Measurements from ENCODE around the gene GINS1.

The GINS1 gene

DNA sequence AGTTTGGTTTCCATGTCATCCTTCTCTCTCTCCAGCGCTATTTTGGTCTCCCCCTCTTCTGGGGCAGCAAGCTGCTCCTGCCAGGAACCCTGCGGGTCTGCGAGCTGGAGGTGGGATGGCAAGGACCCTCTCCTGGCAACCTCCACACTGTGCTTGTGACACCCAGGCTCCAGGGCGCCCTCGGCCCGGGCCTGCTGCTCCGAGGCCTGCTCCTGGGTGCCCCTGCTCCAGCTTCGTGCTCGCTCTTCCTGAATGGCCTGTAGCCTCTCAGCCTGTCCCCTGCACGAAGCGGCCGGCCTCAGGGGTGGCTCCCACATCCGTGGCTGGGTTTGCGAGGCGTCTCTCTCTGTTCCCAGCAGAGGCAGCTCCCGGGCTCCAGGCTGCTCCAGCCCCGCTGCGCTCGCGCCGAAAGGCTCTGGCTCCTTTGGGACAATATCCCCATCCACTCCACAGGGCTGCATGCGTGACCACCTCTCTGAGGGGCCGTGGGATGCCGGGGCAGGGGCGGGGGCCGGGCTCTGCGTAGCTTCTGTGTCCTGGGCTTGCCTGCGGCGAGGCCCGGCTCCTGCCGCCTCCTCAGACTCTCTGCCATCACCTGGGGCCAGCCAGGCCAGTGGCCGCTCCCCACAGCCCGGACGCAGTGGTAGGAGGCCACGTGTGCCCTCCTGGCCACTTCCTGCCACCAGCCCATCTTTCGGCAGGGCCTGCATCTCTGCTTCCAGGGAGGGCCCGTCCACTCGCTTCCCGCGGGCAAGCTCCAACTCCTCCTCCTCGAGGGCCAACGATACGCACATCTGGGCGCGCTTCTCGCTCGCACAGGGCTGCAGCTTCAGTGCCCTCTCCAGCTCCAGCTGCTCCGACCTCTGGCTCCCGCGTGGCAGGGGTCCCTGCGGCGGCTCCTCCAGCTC, 68.9 kb downstream of the GINS1 start:
- no peak for DNase-seq (ENCODE audit: low read depth in 1 of 2, low spot score in 1 of 2)

- DNase-seq (ENCODE audit: low read depth in 1 of 2, low spot score in 1 of 2), result no peak
Measured at GRCh38 chr20:25477014-25477882, 69.8 kb downstream of the GINS1 start.

- DNase-seq (ENCODE audit: low read depth in 1 of 2, low spot score in 1 of 2), result no peak
Measured at GRCh38 chr20:25478889-25479568, 71.6 kb downstream of the GINS1 start.

GRCh38 chr20:25479638-25480037, 72.2 kb downstream of the GINS1 start:
- no peak for DNase-seq (ENCODE audit: low read depth in 1 of 2, low spot score in 1 of 2)

DNA sequence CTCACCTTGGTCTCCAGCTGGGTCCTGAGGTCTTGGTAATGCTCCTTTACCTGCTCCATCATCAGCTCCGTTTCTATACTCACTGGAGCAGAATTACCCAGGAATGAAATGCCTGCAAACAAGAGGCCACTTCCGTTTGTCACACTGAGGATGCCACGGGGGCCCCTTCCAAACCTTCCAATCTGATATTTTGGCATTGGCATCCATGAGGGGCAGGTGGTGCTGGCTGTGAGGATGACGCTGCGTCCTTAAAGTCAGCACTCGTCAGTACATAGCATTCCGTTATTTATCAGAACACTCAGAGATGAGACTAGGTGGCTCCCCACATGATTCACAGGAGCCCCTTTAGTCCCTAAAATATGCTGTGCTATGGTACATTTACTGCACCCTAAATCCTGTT, 72.7 kb downstream of the GINS1 start:
- DNase-seq (ENCODE audit: low read depth in 1 of 2, low spot score in 1 of 2), result no peak

- no peak for DNase-seq (ENCODE audit: low read depth in 1 of 2, low spot score in 1 of 2)
Measured at GRCh38 chr20:25480797-25481196, 73.3 kb downstream of the GINS1 start.

DNA sequence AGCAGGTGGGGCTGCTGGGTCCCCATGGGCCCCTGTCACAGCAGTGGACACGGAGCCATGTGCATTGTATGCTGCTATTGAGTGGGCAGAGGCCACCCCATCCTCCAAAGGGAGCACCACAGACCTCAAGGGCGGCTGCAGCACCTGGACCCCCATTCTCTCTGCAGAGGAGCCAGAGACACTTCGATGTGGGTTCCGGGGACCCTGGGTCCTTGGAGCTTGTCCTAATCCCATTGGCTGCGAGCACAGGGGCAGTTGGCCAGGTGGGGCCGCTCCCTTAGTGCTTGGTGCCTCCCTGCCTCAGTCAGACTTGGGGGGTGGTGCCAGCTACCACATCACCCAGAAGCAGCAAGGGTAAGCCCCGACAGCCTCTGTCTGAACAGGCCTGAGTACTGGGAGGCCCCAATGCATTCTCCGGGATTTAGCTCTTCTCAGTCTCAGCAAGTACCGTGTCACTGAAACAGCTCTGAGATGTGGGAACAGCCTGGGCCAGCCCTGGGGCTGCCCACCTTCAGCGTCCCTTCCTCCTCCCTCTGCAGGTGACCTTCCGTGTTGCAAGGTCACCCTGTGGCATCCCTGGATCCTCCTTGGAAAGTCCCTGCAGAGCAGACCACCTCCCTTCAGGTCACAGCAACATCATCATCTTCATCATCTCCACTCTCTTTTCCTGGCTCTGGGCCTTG, 73.9 kb downstream of the GINS1 start:
- DNase-seq (ENCODE audit: low read depth in 1 of 2, low spot score in 1 of 2), result no peak

GRCh38 chr20:25481918-25482253, 74.4 kb downstream of the GINS1 start:
- DNase-seq (ENCODE audit: low read depth in 1 of 2, low spot score in 1 of 2), result no peak

DNA sequence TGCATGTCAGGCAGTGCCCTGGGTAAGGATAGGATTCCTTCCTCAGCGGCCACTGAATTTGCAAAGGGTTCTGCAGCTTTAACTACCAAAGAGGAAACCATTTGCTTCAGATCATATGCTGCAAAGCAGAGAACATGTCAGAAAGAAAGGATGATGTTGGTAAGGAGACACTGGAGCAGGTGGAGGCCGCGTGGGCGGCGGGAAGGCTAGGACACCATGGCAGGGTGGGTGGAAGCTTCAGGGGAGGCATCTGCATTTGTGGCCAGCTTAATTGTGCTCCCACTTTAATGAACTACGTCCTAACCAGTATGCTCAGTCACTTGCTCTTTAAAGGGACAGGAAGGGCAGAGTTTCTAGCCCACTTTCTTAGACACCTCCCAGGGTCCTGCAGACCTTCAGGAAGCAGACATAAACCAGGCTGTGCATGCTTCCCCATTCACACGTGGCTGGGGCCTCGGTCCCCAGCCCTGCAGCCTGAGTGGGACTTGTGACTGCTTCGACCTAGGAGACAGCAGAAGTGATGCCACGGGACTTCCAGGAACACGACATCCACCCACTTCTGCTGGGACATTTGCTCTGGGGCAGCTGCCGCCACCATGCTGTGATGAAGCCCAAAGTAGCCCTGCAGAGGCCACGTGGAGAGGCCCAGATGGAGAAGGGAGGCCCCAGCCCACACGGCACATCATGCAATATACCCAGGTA, 76.1 kb downstream of the GINS1 start:
- no peak for DNase-seq (ENCODE audit: low read depth in 1 of 2, low spot score in 1 of 2)

DNA sequence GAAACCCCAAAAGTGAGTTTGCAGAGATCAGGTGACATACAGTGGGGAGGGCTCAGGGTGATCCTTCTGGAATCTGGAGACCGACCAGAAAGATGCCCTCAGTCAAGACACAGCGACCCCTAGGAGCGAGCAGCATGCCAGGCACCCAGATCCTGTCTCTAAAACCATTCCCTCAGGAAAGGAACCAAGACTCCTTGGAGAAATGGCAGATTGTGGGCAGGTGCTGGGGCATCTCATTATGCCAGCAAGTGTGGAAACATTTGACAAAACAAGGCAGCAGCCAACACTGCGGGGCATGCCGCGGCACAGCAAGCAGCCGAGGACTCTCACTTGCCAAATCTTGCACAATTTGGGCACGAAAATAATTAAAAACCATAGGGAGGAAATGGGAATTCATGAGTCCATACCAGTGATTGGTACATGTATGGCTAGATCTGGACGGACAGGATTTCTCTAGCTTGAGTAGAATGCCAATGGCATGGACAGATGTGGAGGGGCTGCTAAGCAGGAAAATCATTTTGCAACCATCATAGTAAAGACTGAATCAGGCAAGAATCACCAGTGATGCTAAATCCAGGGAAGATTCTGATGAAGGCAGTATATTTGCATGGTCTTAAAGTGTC, 76.9 kb downstream of the GINS1 start:
- DNase-seq (ENCODE audit: low read depth in 1 of 2, low spot score in 1 of 2), result no peak

GRCh38 chr20:25484911-25485511, 77.5 kb downstream of the GINS1 start:
- DNase-seq (ENCODE audit: low read depth in 1 of 2, low spot score in 1 of 2), result no peak

GRCh38 chr20:25485872-25486271, 78.4 kb downstream of the GINS1 start:
- no peak for DNase-seq (ENCODE audit: low read depth in 1 of 2, low spot score in 1 of 2)

GRCh38 chr20:25486377-25486776, 78.9 kb downstream of the GINS1 start:
- no peak for DNase-seq (ENCODE audit: low read depth in 1 of 2, low spot score in 1 of 2)

- DNase-seq (ENCODE audit: low read depth in 1 of 2, low spot score in 1 of 2), result no peak
Measured at GRCh38 chr20:25487306-25487705, 79.8 kb downstream of the GINS1 start.

- no peak for DNase-seq (ENCODE audit: low read depth in 1 of 2, low spot score in 1 of 2)
Measured at GRCh38 chr20:25487975-25488374, 80.5 kb downstream of the GINS1 start.

DNA sequence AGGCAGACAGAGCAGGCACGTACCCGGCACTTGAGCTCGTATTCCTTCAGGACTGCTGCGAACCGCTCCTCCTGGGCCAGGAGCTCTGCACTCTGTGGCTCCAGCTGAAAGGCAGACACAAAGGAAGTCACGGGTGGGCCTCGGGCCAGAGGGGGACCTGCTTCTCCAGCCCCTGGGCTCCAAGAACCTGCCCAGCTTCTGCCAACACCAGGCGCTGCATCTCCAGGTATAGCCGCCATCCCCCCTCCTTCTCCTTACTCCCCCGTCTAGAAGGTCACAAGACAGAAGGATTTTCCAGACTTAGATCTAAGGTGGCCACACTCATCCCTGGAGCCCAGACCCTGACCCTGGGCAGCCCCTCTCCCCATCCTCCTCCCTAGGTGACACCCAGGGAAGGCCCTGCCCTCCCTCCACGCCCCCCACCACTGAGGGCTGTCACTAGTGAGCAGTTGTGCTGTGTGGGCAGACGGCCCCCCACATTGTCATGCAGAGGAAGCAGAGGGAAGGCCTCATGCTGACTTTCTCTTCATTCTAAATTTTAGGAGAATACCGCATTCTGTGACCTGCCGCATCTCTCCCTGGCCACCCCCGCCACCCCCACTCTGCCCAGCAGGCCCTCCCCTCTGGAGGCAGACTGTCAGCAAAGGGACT, 81.9 kb downstream of the GINS1 start:
- no peak for DNase-seq (ENCODE audit: low read depth in 1 of 2, low spot score in 1 of 2)

GRCh38 chr20:25490656-25491445, 83.4 kb downstream of the GINS1 start:
- DNase-seq (ENCODE audit: low read depth in 1 of 2, low spot score in 1 of 2), result no peak

DNA sequence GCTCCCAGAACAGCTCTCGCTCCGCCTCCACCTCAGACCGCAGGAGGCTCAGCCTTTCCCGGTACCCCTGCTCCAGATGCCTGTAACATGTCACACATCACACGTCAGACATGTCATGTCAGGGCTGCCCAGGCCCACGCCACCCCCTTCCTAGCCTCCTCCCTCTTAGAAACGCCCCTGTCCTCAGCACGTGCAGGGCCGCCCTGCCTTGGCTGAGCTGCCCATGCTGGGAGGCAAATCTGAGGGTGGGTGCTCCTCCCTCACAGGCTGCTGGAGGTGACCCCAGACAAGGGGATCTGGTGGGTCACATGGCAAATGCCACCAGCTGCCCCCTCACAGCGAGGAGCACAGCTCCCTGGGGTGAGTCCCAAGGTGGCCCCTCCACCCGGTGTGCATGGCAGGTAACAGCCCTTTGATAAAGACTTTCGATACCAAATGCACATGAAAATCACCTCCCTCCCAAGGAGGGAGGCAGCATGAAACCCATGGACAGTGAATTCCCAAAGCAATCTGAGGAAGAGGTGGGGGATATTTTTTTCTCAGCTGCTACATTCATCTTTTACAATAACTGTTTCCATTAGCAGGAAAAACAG, 84.1 kb downstream of the GINS1 start:
- no peak for DNase-seq (ENCODE audit: low read depth in 1 of 2, low spot score in 1 of 2)
